Measurements from ENCODE around the gene THSD7A.

The THSD7A gene

DNA sequence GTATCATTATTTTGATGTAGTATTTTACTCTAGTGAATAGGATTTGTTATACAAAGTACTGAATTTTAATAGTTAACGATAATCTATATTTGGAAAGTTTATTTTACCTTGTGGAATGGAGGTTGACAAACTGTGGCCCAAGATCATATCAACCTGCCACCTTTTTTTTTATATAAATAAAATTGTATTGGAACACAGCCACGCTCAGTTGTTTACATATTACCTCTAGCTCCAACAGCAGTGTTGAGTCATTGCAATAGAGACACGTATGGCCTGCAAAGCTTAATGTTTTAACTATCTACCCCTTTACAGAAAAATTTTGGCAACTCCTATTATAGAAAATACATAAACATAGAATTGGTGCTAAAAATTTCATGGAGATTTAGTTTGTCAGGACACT is 239.3 kb downstream of the THSD7A start:
- Histone ChIP-seq H3K27ac (ENCODE audit: low read depth, low read length) (no peak overlapping the region), H3K4me1 (ENCODE audit: insufficient read depth, low read length) (peaks cover 4% of the 10 kb centered on the region), H3K9me3 (ENCODE audit: low read length) (no peaks in the 10 kb centered on the region), H3K4me3 (ENCODE audit: low read depth in 1 of 2, low read length in 2 of 2) (no peak overlapping the region), H3K36me3 (ENCODE audit: insufficient read depth, low read length) (no peaks in the 10 kb centered on the region), H3K9ac (ENCODE audit: low read length) (no peak overlapping the region), H3K27me3 (ENCODE audit: control insufficient read depth in 1 of 2, insufficient read depth in 2 of 2, low read length in 2 of 2) (no peaks in the 10 kb centered on the region)

DNA sequence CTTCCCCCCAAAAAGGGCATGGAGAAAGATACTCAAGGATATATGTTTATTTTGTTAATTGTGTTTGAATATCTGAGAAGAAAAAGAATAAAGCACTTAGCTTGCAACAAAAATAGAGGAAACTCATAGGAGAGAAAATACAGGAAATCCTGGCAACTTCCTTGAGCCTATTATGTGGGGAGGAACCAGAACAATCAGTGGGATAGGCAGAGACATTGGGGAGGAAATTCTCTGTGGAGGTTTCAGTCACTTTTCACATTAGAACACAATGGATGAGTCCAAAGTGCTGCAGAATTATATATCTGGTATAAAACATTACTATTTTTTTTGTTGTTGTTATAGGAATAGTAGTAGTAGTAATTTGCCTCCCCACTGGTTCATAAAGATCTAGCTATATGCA is 240.1 kb downstream of the THSD7A start:
- Histone ChIP-seq H3K27me3 (ENCODE audit: control insufficient read depth in 1 of 2, insufficient read depth in 2 of 2, low read length in 2 of 2) (no peaks in the 10 kb centered on the region), H3K4me1 (ENCODE audit: insufficient read depth, low read length) (peaks cover 4% of the 10 kb centered on the region), H3K36me3 (ENCODE audit: insufficient read depth, low read length) (no peaks in the 10 kb centered on the region), H3K9ac (ENCODE audit: low read length) (no peak overlapping the region), H3K4me3 (ENCODE audit: low read depth in 1 of 2, low read length in 2 of 2) (no peak overlapping the region), H3K27ac (ENCODE audit: low read depth, low read length) (no peak overlapping the region), H3K9me3 (ENCODE audit: low read length) (no peaks in the 10 kb centered on the region)

DNA sequence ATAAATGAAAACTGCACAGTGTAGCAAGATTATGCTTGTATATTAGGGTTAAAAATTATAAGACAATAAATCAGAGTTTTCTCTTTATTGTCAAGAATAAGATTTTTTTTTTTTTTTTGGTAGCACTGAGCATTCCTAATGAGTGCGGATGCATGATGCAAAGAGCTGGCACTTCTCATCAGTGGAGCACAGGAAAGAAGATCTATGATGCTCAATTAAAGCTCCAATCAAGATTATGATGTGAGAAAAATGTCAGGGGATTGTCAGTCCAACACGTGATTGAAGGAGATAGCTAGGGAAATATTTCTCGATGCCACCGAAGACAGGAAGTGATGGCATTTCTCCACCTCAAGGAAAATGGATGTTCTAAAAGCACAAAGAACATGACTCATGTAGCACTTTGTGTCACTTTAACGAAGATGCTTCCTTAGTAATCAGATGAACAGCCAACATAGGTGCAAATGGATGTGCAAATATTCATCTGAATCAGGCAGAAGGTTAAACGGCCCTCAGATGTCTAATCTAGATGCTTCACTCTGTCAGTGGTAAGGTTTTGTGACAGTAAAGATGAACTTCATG is 240.9 kb downstream of the THSD7A start:
- no peaks in the 10 kb centered on the region for H3K9me3 ChIP-seq (ENCODE audit: low read length)
- H3K36me3 ChIP-seq (ENCODE audit: insufficient read depth, low read length): no peaks in the 10 kb centered on the region
- H3K4me1 ChIP-seq (ENCODE audit: insufficient read depth, low read length): peaks cover 4% of the 10 kb centered on the region
- H3K27ac ChIP-seq (ENCODE audit: low read depth, low read length): no peak overlapping the region
- H3K9ac ChIP-seq (ENCODE audit: low read length): no peak overlapping the region
- H3K4me3 ChIP-seq (ENCODE audit: low read depth in 1 of 2, low read length in 2 of 2): no peak overlapping the region
- H3K27me3 ChIP-seq (ENCODE audit: control insufficient read depth in 1 of 2, insufficient read depth in 2 of 2, low read length in 2 of 2): no peaks in the 10 kb centered on the region

DNA sequence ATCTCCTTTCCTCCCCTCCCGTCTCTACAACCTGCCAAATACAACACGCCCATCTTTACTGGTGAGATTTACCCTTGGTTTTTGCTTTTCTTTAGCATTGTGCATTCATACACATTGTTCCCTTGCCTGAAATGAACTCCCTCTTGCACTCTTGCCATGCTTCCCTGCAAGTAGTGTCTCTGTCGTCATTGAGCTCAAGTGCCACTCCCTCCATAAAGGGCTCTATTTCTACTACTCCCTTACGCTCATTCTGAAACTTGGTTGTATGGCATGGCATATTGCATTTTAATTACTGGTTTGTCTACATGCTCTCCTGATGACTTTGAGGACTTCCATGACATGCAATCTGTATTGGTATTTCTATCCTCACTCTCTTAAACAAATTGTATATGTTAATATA is 242.7 kb downstream of the THSD7A start:
- Histone ChIP-seq H3K36me3 (ENCODE audit: insufficient read depth, low read length) (no peaks in the 10 kb centered on the region), H3K4me1 (ENCODE audit: insufficient read depth, low read length) (peaks cover 4% of the 10 kb centered on the region), H3K27me3 (ENCODE audit: control insufficient read depth in 1 of 2, insufficient read depth in 2 of 2, low read length in 2 of 2) (no peaks in the 10 kb centered on the region), H3K27ac (ENCODE audit: low read depth, low read length) (no peak overlapping the region), H3K9me3 (ENCODE audit: low read length) (no peaks in the 10 kb centered on the region), H3K9ac (ENCODE audit: low read length) (no peak overlapping the region), H3K4me3 (ENCODE audit: low read depth in 1 of 2, low read length in 2 of 2) (no peak overlapping the region)

GRCh38 chr7:11587814-11588213 is 244.2 kb downstream of the THSD7A start:
- Histone ChIP-seq H3K4me3 (ENCODE audit: low read depth in 1 of 2, low read length in 2 of 2) (no peak overlapping the region), H3K4me1 (ENCODE audit: insufficient read depth, low read length) (no peaks in the 10 kb centered on the region), H3K27ac (ENCODE audit: low read depth, low read length) (no peak overlapping the region), H3K9ac (ENCODE audit: low read length) (no peak overlapping the region), H3K9me3 (ENCODE audit: low read length) (no peaks in the 10 kb centered on the region), H3K36me3 (ENCODE audit: insufficient read depth, low read length) (no peaks in the 10 kb centered on the region), H3K27me3 (ENCODE audit: control insufficient read depth in 1 of 2, insufficient read depth in 2 of 2, low read length in 2 of 2) (no peaks in the 10 kb centered on the region)

- Histone ChIP-seq H3K9ac (ENCODE audit: low read length) (no peak overlapping the region), H3K4me1 (ENCODE audit: insufficient read depth, low read length) (no peaks in the 10 kb centered on the region), H3K4me3 (ENCODE audit: low read depth in 1 of 2, low read length in 2 of 2) (no peak overlapping the region), H3K27me3 (ENCODE audit: control insufficient read depth in 1 of 2, insufficient read depth in 2 of 2, low read length in 2 of 2) (no peaks in the 10 kb centered on the region), H3K27ac (ENCODE audit: low read depth, low read length) (no peak overlapping the region), H3K9me3 (ENCODE audit: low read length) (no peaks in the 10 kb centered on the region), H3K36me3 (ENCODE audit: insufficient read depth, low read length) (no peaks in the 10 kb centered on the region)
Measured at GRCh38 chr7:11587048-11587447, 244.9 kb downstream of the THSD7A start.

DNA sequence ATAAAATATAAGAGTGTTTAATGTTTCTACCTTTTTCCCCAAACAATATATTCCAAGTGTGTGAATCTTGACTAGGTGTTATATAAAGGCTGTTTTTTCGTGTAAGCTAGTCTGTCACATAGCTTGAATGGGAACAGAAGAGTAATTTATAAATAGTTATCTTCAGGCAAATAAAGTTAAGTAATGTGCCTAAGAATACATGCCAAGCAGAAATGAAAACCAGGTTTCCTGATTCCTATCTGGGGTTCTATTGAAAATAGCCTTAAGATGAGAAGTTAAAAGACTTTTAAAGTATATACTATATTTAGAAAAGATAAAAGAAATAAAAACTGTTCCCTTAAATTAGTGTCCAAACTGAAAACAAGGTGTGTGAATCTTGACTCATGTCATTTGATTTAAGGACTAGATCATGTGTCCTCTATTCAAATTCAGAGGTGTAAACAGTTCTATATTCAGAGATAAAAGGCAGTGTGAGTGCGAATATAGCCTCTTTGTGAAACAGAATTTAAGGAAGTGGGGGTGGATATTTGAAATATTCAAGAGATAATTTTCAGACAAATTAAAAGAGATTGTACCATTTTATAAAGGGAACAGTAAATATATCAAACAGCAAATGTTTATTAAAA is 247.5 kb downstream of the THSD7A start:
- no peak overlapping the region for H3K9ac ChIP-seq (ENCODE audit: low read length)
- H3K36me3 ChIP-seq (ENCODE audit: insufficient read depth, low read length): no peaks in the 10 kb centered on the region
- H3K9me3 ChIP-seq (ENCODE audit: low read length): no peaks in the 10 kb centered on the region
- no peak overlapping the region for H3K27ac ChIP-seq (ENCODE audit: low read depth, low read length)
- H3K4me3 ChIP-seq (ENCODE audit: low read depth in 1 of 2, low read length in 2 of 2): no peak overlapping the region
- no peaks in the 10 kb centered on the region for H3K4me1 ChIP-seq (ENCODE audit: insufficient read depth, low read length)
- no peaks in the 10 kb centered on the region for H3K27me3 ChIP-seq (ENCODE audit: control insufficient read depth in 1 of 2, insufficient read depth in 2 of 2, low read length in 2 of 2)

- H3K9ac ChIP-seq (ENCODE audit: low read length): no peak overlapping the region
- H3K4me3 ChIP-seq (ENCODE audit: low read depth in 1 of 2, low read length in 2 of 2): no peak overlapping the region
- no peaks in the 10 kb centered on the region for H3K36me3 ChIP-seq (ENCODE audit: insufficient read depth, low read length)
- H3K9me3 ChIP-seq (ENCODE audit: low read length): no peaks in the 10 kb centered on the region
- H3K27me3 ChIP-seq (ENCODE audit: control insufficient read depth in 1 of 2, insufficient read depth in 2 of 2, low read length in 2 of 2): no peaks in the 10 kb centered on the region
- H3K4me1 ChIP-seq (ENCODE audit: insufficient read depth, low read length): no peaks in the 10 kb centered on the region
- H3K27ac ChIP-seq (ENCODE audit: low read depth, low read length): no peak overlapping the region
Measured at GRCh38 chr7:11579141-11579540, 252.9 kb downstream of the THSD7A start.

GRCh38 chr7:11576310-11576709 is 255.7 kb downstream of the THSD7A start:
- no peaks in the 10 kb centered on the region for H3K9me3 ChIP-seq (ENCODE audit: low read length)
- H3K4me3 ChIP-seq (ENCODE audit: low read depth in 1 of 2, low read length in 2 of 2): no peak overlapping the region
- H3K4me1 ChIP-seq (ENCODE audit: insufficient read depth, low read length): no peaks in the 10 kb centered on the region
- no peak overlapping the region for H3K9ac ChIP-seq (ENCODE audit: low read length)
- no peak overlapping the region for H3K27ac ChIP-seq (ENCODE audit: low read depth, low read length)
- no peaks in the 10 kb centered on the region for H3K27me3 ChIP-seq (ENCODE audit: control insufficient read depth in 1 of 2, insufficient read depth in 2 of 2, low read length in 2 of 2)
- H3K36me3 ChIP-seq (ENCODE audit: insufficient read depth, low read length): no peaks in the 10 kb centered on the region

DNA sequence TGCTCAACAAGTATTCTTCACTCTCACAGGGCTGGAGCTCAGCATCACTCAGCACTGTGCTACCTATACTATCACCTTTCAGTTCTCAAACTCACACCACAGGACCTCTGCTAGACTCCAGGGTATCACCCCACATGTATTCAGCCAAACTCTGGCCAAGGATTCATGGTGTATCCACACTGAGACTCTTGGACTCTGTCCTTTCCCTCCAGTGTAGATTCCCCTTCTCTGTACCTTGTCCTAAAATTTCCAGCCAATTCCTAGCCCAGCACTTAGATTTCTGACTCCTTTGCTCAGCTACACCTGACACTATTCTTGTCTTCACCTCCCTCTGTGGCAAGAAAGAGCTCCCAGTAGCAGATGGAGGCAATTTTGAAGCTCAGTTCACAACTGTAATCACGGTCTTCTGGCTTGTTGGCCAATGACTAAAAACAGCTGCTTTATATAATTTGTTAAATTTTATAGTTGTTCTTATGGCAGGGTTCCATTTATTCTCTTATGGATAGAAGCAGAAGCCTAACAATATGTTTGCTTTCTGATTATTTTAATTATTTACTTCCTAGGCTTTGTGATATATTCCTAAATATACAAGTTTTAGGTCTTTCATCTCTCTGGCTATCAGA is 258.8 kb downstream of the THSD7A start:
- Histone ChIP-seq H3K9me3 (ENCODE audit: low read length) (no peaks in the 10 kb centered on the region), H3K4me3 (ENCODE audit: low read depth in 1 of 2, low read length in 2 of 2) (no peak overlapping the region), H3K27me3 (ENCODE audit: control insufficient read depth in 1 of 2, insufficient read depth in 2 of 2, low read length in 2 of 2) (no peaks in the 10 kb centered on the region), H3K27ac (ENCODE audit: low read depth, low read length) (no peak overlapping the region), H3K36me3 (ENCODE audit: insufficient read depth, low read length) (no peaks in the 10 kb centered on the region), H3K9ac (ENCODE audit: low read length) (no peak overlapping the region), H3K4me1 (ENCODE audit: insufficient read depth, low read length) (no peaks in the 10 kb centered on the region)

DNA sequence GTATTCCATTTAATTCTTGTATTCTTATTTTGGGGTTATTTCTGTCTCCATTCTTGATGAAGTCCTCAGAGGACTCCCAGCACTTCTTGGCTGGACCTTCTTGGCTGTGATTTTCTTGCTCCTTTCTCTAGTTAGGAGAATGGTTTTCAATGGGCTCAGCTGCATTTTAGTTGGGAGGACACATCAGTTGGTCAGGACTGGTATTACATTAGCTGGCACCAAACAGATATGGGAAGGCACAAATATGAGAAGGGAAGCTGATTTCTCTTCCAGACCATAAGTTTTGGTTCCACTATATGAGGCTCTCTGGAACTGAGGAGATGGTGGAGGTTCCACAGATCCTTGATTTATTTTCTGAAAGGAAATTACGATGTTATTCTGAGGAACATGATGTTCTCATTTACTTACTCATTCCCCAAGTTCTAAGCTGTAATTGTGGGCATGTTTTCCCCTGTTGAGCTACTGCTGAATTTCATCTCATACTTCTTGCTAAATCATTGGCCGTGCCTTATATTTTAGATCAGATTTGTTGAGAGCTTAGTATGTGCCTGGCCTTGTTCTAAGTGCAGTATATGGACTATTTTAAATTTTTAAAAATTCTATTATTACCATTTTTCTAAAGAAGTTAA is 261.0 kb downstream of the THSD7A start:
- no peak overlapping the region for H3K27ac ChIP-seq (ENCODE audit: low read depth, low read length)

More for the DNA sequence above, 261.0 kb downstream of the THSD7A start:
- H3K9me3 ChIP-seq (ENCODE audit: low read length): no peaks in the 10 kb centered on the region
- no peaks in the 10 kb centered on the region for H3K36me3 ChIP-seq (ENCODE audit: insufficient read depth, low read length)
- H3K4me1 ChIP-seq (ENCODE audit: insufficient read depth, low read length): no peaks in the 10 kb centered on the region
- H3K4me3 ChIP-seq (ENCODE audit: low read depth in 1 of 2, low read length in 2 of 2): no peak overlapping the region
- no peaks in the 10 kb centered on the region for H3K27me3 ChIP-seq (ENCODE audit: control insufficient read depth in 1 of 2, insufficient read depth in 2 of 2, low read length in 2 of 2)
- no peak overlapping the region for H3K9ac ChIP-seq (ENCODE audit: low read length)

Measured in muscle layer of colon (tissue), 2 donors.